Measurements from ENCODE around the gene RTN4IP1. TPM values are rescaled to one million over a fixed set of nuclear protein-coding genes. Genes with fewer than 3 reads are reported as not detected.

Gene RTN4IP1
- total and polyA plus RNA-seq, 2 of the 13 experiments (the other 11 are each of a cell fraction or from before 2014, with no cell fraction given): 5.5 to 17.2 TPM

- H3K36me3 ChIP-seq (replicated peaks in 1 of 2; ENCODE audit: control insufficient read depth in 1 of 2, insufficient read depth in 2 of 2, low read length in 2 of 2): peaks cover 6 to 41% of the 10 kb centered on the region in 2 experiments
- H3K79me2 ChIP-seq (ENCODE audit: insufficient read depth, low read length): no peaks in the 10 kb centered on the region
- ATAC-seq (no peak), FAIRE-seq (no peak), DNase-seq (ENCODE audit: low spot score) (no peak)
- H4K20me1 ChIP-seq (ENCODE audit: insufficient read depth, low read length): no peaks in the 10 kb centered on the region
- intact Hi-C loops (cut with micrococcal nuclease; ENCODE audit: unreplicated experiment) (no loop called here), in situ Hi-C loops (cut with HindIII; ENCODE audit: extremely low pct_ligation_motif_present, low pct_unique_long_range_greater_than_20kb) (no loop called here)
- H3K27me3 ChIP-seq (ENCODE audit: control insufficient read depth in 1 of 2, insufficient read depth in 2 of 2, low read length in 2 of 2): no peaks in the 10 kb centered on the region
- no peak overlapping the region for H3K9ac ChIP-seq (ENCODE audit: insufficient read depth, low read depth, low read length)
- no peak overlapping the region for H3K27ac ChIP-seq (ENCODE audit: extremely low read length, insufficient read depth, low read length)
- H3K4me2 ChIP-seq (ENCODE audit: low read depth, low read length): no peak overlapping the region
- 46% methylated on average over 4 of the region's 5 CpGs for WGBS (ENCODE audit: low lambda C conversion rate)
- no peaks in the 10 kb centered on the region for H3K9me3 ChIP-seq (ENCODE audit: low read length)
- no peak overlapping the region for H2AFZ ChIP-seq (ENCODE audit: low read length)
- no TSS peak for BruUV-seq (replicated peaks)
- H3K4me3 ChIP-seq (replicated peaks in 1 of 3; ENCODE audit: insufficient read depth in 1 of 3, low read depth in 2 of 3, low read length in 3 of 3): no peak overlapping the region
- no peak for TF ChIP-seq ZNF674 (CRISPR knock-in tag; IDR thresholded peaks at IDR 0.05; ENCODE audit: low read depth)
- no peak for TF ChIP-seq GLI4 (CRISPR knock-in tag; IDR thresholded peaks at IDR 0.05; ENCODE audit: borderline replicate concordance)
- no peak for TF ChIP-seq SUZ12 (IDR thresholded peaks at IDR 0.05; ENCODE audit: low read depth, low read length)
- TF ChIP-seq HBP1 (CRISPR knock-in tag; IDR thresholded peaks at IDR 0.05; ENCODE audit: low read depth): no peak
- TF ChIP-seq ZNF552 (CRISPR knock-in tag; IDR thresholded peaks at IDR 0.05; ENCODE audit: borderline replicate concordance): no peak
- no peak for TF ChIP-seq UBTF (CRISPR knock-in tag; IDR thresholded peaks at IDR 0.05)
- no peak for TF ChIP-seq ZNF576 (CRISPR knock-in tag; IDR thresholded peaks at IDR 0.05)
- TF ChIP-seq ARID3A (IDR thresholded peaks at IDR 0.05; ENCODE audit: low read depth, low read length): no peak
- TF ChIP-seq GABPB1 (CRISPR knock-in tag; IDR thresholded peaks at IDR 0.05): no peak
- no peak for TF ChIP-seq MYC (CRISPR knock-in tag; IDR thresholded peaks at IDR 0.05; ENCODE audit: borderline replicate concordance)
- no peak for TF ChIP-seq ZBTB8A (CRISPR knock-in tag; IDR thresholded peaks at IDR 0.05; ENCODE audit: borderline replicate concordance, low read depth)
- no peak for TF ChIP-seq CREBL2 (CRISPR knock-in tag; IDR thresholded peaks at IDR 0.05; ENCODE audit: borderline replicate concordance)
- no peak for TF ChIP-seq PPARG (CRISPR knock-in tag; conservative IDR thresholded peaks at IDR 0.05)
- TF ChIP-seq ZEB1 (IDR thresholded peaks at IDR 0.05; ENCODE audit: insufficient replicate concordance, low read depth): no peak
- ChIA-PET POLR2A (no interaction called here), CTCF (ENCODE audit: low intra/inter-chr PET ratio, low total read pairs) (no interaction called here)
- no peaks in the 10 kb centered on the region for H3K4me1 ChIP-seq (ENCODE audit: insufficient read depth, low read length)
Observed at GRCh38 chr6:106533054-106533453, 96.2 kb downstream of the RTN4IP1 start.

Data from HepG2 (cell line).